ENCODE measurements around the gene PAN3. TPM values are rescaled to one million over a fixed set of nuclear protein-coding genes. Genes with fewer than 3 reads are reported as not detected.

The PAN3 gene
- total RNA-seq, 1 experiment from 2014 or later: 48.5 TPM

GRCh38 chr13:28094306-28094705 is 44.0 kb upstream of the PAN3 start:
- no peak overlapping the region for H4K5ac ChIP-seq (ENCODE audit: insufficient read length, low read depth, low read length)
- H3K56ac ChIP-seq (ENCODE audit: insufficient read length, low read depth, low read length): no peak overlapping the region
- no peak overlapping the region for H4K91ac ChIP-seq (ENCODE audit: insufficient read length, low read depth, low read length)
- H3K9me3 ChIP-seq (ENCODE audit: control insufficient read depth, low read depth, low read length): no peaks in the 10 kb centered on the region
- no peak overlapping the region for H2BK15ac ChIP-seq (ENCODE audit: low read depth, low read length)
- H3K27ac ChIP-seq (ENCODE audit: insufficient read length, low read depth, low read length): no peak overlapping the region
- H2BK20ac ChIP-seq (ENCODE audit: low read depth, low read length, poor library complexity, severe bottlenecking): no peak overlapping the region
- H3K36me3 Mint-ChIP-seq (ENCODE audit: insufficient read depth in 1 of 3, low read depth in 3 of 3): no peaks in the 10 kb centered on the region
- no peak overlapping the region for H2BK5ac ChIP-seq (ENCODE audit: insufficient read length, low read length)
- no peaks in the 10 kb centered on the region for H3K79me2 ChIP-seq (ENCODE audit: insufficient read depth, low read length)
- H2AK5ac ChIP-seq (ENCODE audit: insufficient read length, low read length): no peak overlapping the region
- H3K27ac Mint-ChIP-seq: no peak overlapping the region
- peaks cover 61% of the 10 kb centered on the region for H3K27me3 Mint-ChIP-seq (ENCODE audit: low read depth)
- H3K18ac ChIP-seq (ENCODE audit: insufficient read length, low read depth, low read length): no peak overlapping the region
- WGBS (ENCODE audit: extremely low coverage, insufficient read length, low lambda C conversion rate): no CpG with 5 or more reads among the region's 4 CpGs
- H3K4me1 Mint-ChIP-seq: peaks cover under 1 to 1% of the 10 kb centered on the region in 2 experiments; a peak in 1 of 4 replicates
- no peak for TF ChIP-seq CTCF (conservative IDR thresholded peaks at IDR 0.05)
- peaks cover 5% of the 10 kb centered on the region; the same call in 1 of the 2 replicates for H3K27me3 ChIP-seq (ENCODE audit: insufficient read depth, low read length)
- H3K4me1 ChIP-seq (ENCODE audit: insufficient read depth, low read length): no peaks in the 10 kb centered on the region
- H3K4me2 ChIP-seq (ENCODE audit: insufficient read depth, insufficient read length, low read length): no peak overlapping the region
- peaks cover 0 to 3% of the 10 kb centered on the region in 2 experiments; a peak in 1 of 5 replicates for H3K9me3 Mint-ChIP-seq
- no peak overlapping the region for H3K4me3 Mint-ChIP-seq
- peaks cover under 1% of the 10 kb centered on the region for H3K23me2 ChIP-seq (ENCODE audit: insufficient read length, low read depth, low read length, poor library complexity, severe bottlenecking)
- no peaks in the 10 kb centered on the region for H4K20me1 ChIP-seq (ENCODE audit: control insufficient read depth, insufficient read depth, insufficient read length)
- no peak overlapping the region for H3K14ac ChIP-seq (ENCODE audit: insufficient read depth, low read length)
- H2BK120ac ChIP-seq (ENCODE audit: low read depth, low read length, poor library complexity, severe bottlenecking): no peak overlapping the region
- no peak overlapping the region for H3K4ac ChIP-seq (ENCODE audit: low read depth, low read length)
- no peak overlapping the region for H3T11ph ChIP-seq (ENCODE audit: low read length)
- H3K23ac ChIP-seq (ENCODE audit: insufficient read length, low read depth, low read length): no peak overlapping the region
- no peaks in the 10 kb centered on the region for H3K79me1 ChIP-seq (ENCODE audit: insufficient read depth, low read depth, low read length, poor library complexity, severe bottlenecking)
- DNase-seq: no peak
- no peak overlapping the region for H3K9ac ChIP-seq (ENCODE audit: extremely low read depth, insufficient read length, low read length)
- no peak overlapping the region for H2AFZ ChIP-seq (ENCODE audit: low read length)
- H2BK12ac ChIP-seq (ENCODE audit: insufficient read length, low read depth, low read length): no peak overlapping the region
- H4K8ac ChIP-seq (replicated peaks; ENCODE audit: insufficient read length, low read depth, low read length): no peak overlapping the region
